ENCODE measurements around the gene MRPL4. TPM values are rescaled to one million over a fixed set of nuclear protein-coding genes. Genes with fewer than 3 reads are reported as not detected.

The MRPL4 gene
- total and polyA plus RNA-seq, 2 donors = 9.9 to 77.4 TPM

DNA sequence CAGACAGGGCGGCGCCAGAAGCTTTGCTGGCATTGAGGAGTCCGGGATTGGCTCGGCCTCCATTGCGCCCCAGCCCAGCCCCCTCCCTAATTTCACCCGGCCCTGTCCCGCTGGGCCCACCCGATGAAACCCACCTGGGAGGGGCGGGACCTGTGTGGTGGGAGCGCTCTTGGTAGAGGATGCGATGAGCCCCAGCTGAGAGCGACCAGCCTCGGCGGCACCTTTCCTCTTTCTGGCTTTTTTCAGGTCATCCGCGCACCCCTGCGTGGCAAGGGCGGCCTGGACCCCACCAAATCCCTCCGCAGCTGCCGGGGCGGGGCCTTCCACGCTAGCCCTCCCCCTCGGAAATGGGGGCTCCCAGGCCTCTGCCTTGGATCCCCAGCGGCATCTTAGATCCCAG lies 57.4 kb downstream of the MRPL4 start, which contains the start of gene ZGLP1:
Gene ZGLP1, minus strand, starts transcription at position 393 of the 400 bp plus-strand sequence.
- no peak for DNase-seq (ENCODE audit: extremely low spot score)
- H3K36me3 ChIP-seq (ENCODE audit: insufficient read depth) = no peaks in the 10 kb centered on the region
- no peak within 1 kb of the TSS for H3K27ac ChIP-seq (ENCODE audit: low read depth)
- no peaks in the 10 kb centered on the region for H3K4me1 ChIP-seq (ENCODE audit: insufficient read depth)
- H3K4me3 ChIP-seq (ENCODE audit: low read depth, low read length) = no peak within 1 kb of the TSS
- 93% methylated on average over 24 of the region's 24 CpGs for WGBS

Small RNA genes within 50 kb of the gene (small RNA-seq; reads per million reads assigned to genes)
- gene AC011511.1 (not detected), gene MIR4322 (not detected)

Other genes starting within 250 kb of the MRPL4 start
- gene COL5A3, start 241.7 kb upstream of the MRPL4 start, total RNA-seq = 19.6 TPM
- 18.3 TPM for gene COL5A3, start 241.7 kb upstream of the MRPL4 start, polyA plus RNA-seq
- not detected for gene RDH8, start 238.7 kb upstream of the MRPL4 start, total RNA-seq
- gene RDH8, start 238.7 kb upstream of the MRPL4 start, polyA plus RNA-seq = not detected
- gene SHFL, start 165.9 kb upstream of the MRPL4 start, total RNA-seq = 15.5 TPM
- 43.4 TPM for gene SHFL, start 165.9 kb upstream of the MRPL4 start, polyA plus RNA-seq
- 11.2 TPM for gene ANGPTL6, start 149.5 kb upstream of the MRPL4 start, total RNA-seq
- 8.4 TPM for gene ANGPTL6, start 149.5 kb upstream of the MRPL4 start, polyA plus RNA-seq
- gene PPAN, start 145.9 kb upstream of the MRPL4 start, total RNA-seq = 10.9 TPM
- gene PPAN, start 145.9 kb upstream of the MRPL4 start, polyA plus RNA-seq = 41.1 TPM
- gene P2RY11, start 140.5 kb upstream of the MRPL4 start, total RNA-seq = 1.8 TPM
- gene P2RY11, start 140.5 kb upstream of the MRPL4 start, polyA plus RNA-seq = 9.8 TPM
- gene EIF3G, start 132.3 kb upstream of the MRPL4 start, total RNA-seq = 132 TPM
- 252 TPM for gene EIF3G, start 132.3 kb upstream of the MRPL4 start, polyA plus RNA-seq
- 35.5 TPM for gene DNMT1, start 57.3 kb upstream of the MRPL4 start, total RNA-seq
- gene DNMT1, start 57.3 kb upstream of the MRPL4 start, polyA plus RNA-seq = 32.5 TPM
- gene S1PR2, start 20.9 kb upstream of the MRPL4 start, total RNA-seq = 26.4 TPM
- 11.5 TPM for gene S1PR2, start 20.9 kb upstream of the MRPL4 start, polyA plus RNA-seq
- gene ICAM1, start 18.9 kb downstream of the MRPL4 start, total RNA-seq = 7.7 TPM
- gene ICAM1, start 18.9 kb downstream of the MRPL4 start, polyA plus RNA-seq = 26.4 TPM
- 2.6 TPM for gene ICAM4, start 34.7 kb downstream of the MRPL4 start, total RNA-seq
- 1.4 TPM for gene ICAM4, start 34.7 kb downstream of the MRPL4 start, polyA plus RNA-seq
- 0.53 TPM for gene ICAM5, start 37.7 kb downstream of the MRPL4 start, total RNA-seq
- 1.8 TPM for gene ICAM5, start 37.7 kb downstream of the MRPL4 start, polyA plus RNA-seq
- gene ZGLP1, start 57.6 kb downstream of the MRPL4 start, total RNA-seq = 1.1 TPM
- 3.4 TPM for gene ZGLP1, start 57.6 kb downstream of the MRPL4 start, polyA plus RNA-seq
- gene FDX2, start 63.8 kb downstream of the MRPL4 start, total RNA-seq = 5.7 TPM
- gene FDX2, start 63.8 kb downstream of the MRPL4 start, polyA plus RNA-seq = 22.0 TPM
- 8.5 TPM for gene RAVER1, start 81.3 kb downstream of the MRPL4 start, total RNA-seq
- gene RAVER1, start 81.3 kb downstream of the MRPL4 start, polyA plus RNA-seq = 27.0 TPM
- 3.8 TPM for gene ICAM3, start 87.4 kb downstream of the MRPL4 start, total RNA-seq
- gene ICAM3, start 87.4 kb downstream of the MRPL4 start, polyA plus RNA-seq = 9.7 TPM
- 55.5 TPM for gene TYK2, start 128.4 kb downstream of the MRPL4 start, total RNA-seq
- gene TYK2, start 128.4 kb downstream of the MRPL4 start, polyA plus RNA-seq = 72.1 TPM
- gene CDC37, start 151.3 kb downstream of the MRPL4 start, total RNA-seq = 59.5 TPM
- 203 TPM for gene CDC37, start 151.3 kb downstream of the MRPL4 start, polyA plus RNA-seq
- gene PDE4A, start 168.3 kb downstream of the MRPL4 start, total RNA-seq = 5.6 TPM
- 18.6 TPM for gene PDE4A, start 168.3 kb downstream of the MRPL4 start, polyA plus RNA-seq